ENCODE data around the gene XRN1. TPM values are rescaled to one million over a fixed set of nuclear protein-coding genes. Genes with fewer than 3 reads are reported as not detected.
"Not testable (repeated sequence)": the region's sequence is repeated elsewhere in the genome, so short reads cannot be mapped to it uniquely, and the experiment has no call there.

The XRN1 gene
- total and polyA plus RNA-seq, 10 of the 15 experiments (the other 5 are each of a cell fraction or from before 2014, with no cell fraction given), result 1.7 to 38.8 (median 15.5) TPM

GRCh38 chr3:142438096-142438495, 9.7 kb downstream of the XRN1 start:
- H4K20me1 ChIP-seq (ENCODE audit: control insufficient read depth, insufficient read depth); ATAC-seq; CTCF ChIA-PET; H3K27me3 ChIP-seq (replicated peaks in 1 of 2; ENCODE audit: control insufficient read depth in 2 of 2, insufficient read depth in 2 of 2, low read length in 1 of 2); H3K4me2 ChIP-seq (ENCODE audit: control insufficient read depth, insufficient read depth); H3K36me3 ChIP-seq (ENCODE audit: control insufficient read depth in 2 of 2, insufficient read depth in 2 of 2, low read length in 1 of 2); DNase-seq (ENCODE audit: low read depth, low spot score); H3K9ac ChIP-seq (ENCODE audit: control insufficient read depth, insufficient read depth, low read length); H2AFZ ChIP-seq (ENCODE audit: control insufficient read depth, low read depth, low read length); H3K27ac ChIP-seq (ENCODE audit: control insufficient read depth, insufficient read depth); POLR2A ChIA-PET; FAIRE-seq; intact Hi-C loops (cut with micrococcal nuclease; ENCODE audit: unreplicated experiment); H3K9me3 ChIP-seq (replicated peaks; ENCODE audit: control insufficient read depth, insufficient read depth, low read length); BruUV-seq (replicated peaks); H3K4me1 ChIP-seq (ENCODE audit: control insufficient read depth, insufficient read depth, low read length); H3K4me3 ChIP-seq; RAD21 ChIA-PET (ENCODE audit: unreplicated experiment); SMC1A ChIA-PET (ENCODE audit: uncharacterized antibody, unreplicated experiment); in situ Hi-C loops (cut with MboI): not testable (repeated sequence)
- WGBS (ENCODE audit: insufficient coverage, insufficient replicate concordance, low lambda C conversion rate, missing lambda C conversion rate), result over 99% methylated on average over 11 of the region's 11 CpGs
- H3K79me2 ChIP-seq (ENCODE audit: control insufficient read depth, insufficient read depth, low read length), result peaks cover 23% of the 10 kb centered on the region

- TF ChIP-seq EED (IDR thresholded peaks at IDR 0.05; ENCODE audit: low read depth), result no peak
- no peak for TF ChIP-seq ZZZ3 (IDR thresholded peaks at IDR 0.05; ENCODE audit: control insufficient read depth, insufficient read length, low read depth)
- no peak for TF ChIP-seq PBX3 (IDR thresholded peaks at IDR 0.05; ENCODE audit: insufficient replicate concordance, low read depth, low read length)
- no peak for TF ChIP-seq CHD4 (IDR thresholded peaks at IDR 0.05)
- ChIA-PET RAD21 (ENCODE audit: unreplicated experiment) (no interaction called here), SMC1A (ENCODE audit: uncharacterized antibody, unreplicated experiment) (no interaction called here), POLR2A (interaction anchor here (2.0 kb wide), 1 partner anchor 9 kb away, joined by 5 read pairs; no protein-coding TSS in a partner anchor), CTCF (no interaction called here)
- no peak overlapping the region for H3K9ac ChIP-seq (ENCODE audit: control insufficient read depth, insufficient read depth, low read length)
- no peak overlapping the region for H3K27ac ChIP-seq (ENCODE audit: control insufficient read depth, insufficient read depth)
- H3K4me2 ChIP-seq (ENCODE audit: control insufficient read depth, insufficient read depth), result no peak overlapping the region
- H3K4me1 ChIP-seq (ENCODE audit: control insufficient read depth, insufficient read depth, low read length), result no peaks in the 10 kb centered on the region
- no peak overlapping the region for H3K4me3 ChIP-seq
- no peak overlapping the region for H2AFZ ChIP-seq (ENCODE audit: control insufficient read depth, low read depth, low read length)
- FAIRE-seq, result no peak
- no peaks in the 10 kb centered on the region; the same call in 2 of the 3 replicates for H3K9me3 ChIP-seq (replicated peaks; ENCODE audit: control insufficient read depth, insufficient read depth, low read length)
- H3K79me2 ChIP-seq (ENCODE audit: control insufficient read depth, insufficient read depth, low read length), result peaks cover 20% of the 10 kb centered on the region
- BruUV-seq (replicated peaks), result no TSS peak
- H4K20me1 ChIP-seq (ENCODE audit: control insufficient read depth, insufficient read depth), result no peaks in the 10 kb centered on the region
- intact Hi-C loops (cut with micrococcal nuclease; ENCODE audit: unreplicated experiment), result no loop called here
- in situ Hi-C loops (cut with MboI), result no loop called here
- no peaks in the 10 kb centered on the region for H3K27me3 ChIP-seq (replicated peaks in 1 of 2; ENCODE audit: control insufficient read depth in 2 of 2, insufficient read depth in 2 of 2, low read length in 1 of 2)
- H3K36me3 ChIP-seq (ENCODE audit: control insufficient read depth in 2 of 2, insufficient read depth in 2 of 2, low read length in 1 of 2), result peaks cover 0 to 7% of the 10 kb centered on the region in 2 experiments; a peak in 2 of 4 replicates
- no peak; the same call in 2 of the 3 replicates for ATAC-seq
- DNase-seq (ENCODE audit: low read depth, low spot score), result no peak
These were observed 10.8 kb downstream of the XRN1 start for GRCh38 chr3:142436951-142437585.
